HepG2 (cell line): ENCODE results near the gene PPP1R1B. TPM values are rescaled to one million over a fixed set of nuclear protein-coding genes. Genes with fewer than 3 reads are reported as not detected.

Experiments used
- BRD4 ChIP-seq: sonication (generic); formaldehyde crosslinking; IDR thresholded peaks from 2 replicates; pipeline ENCODE4 v1.4.0; 2020; ENCODE audit warnings: missing genetic modification reagents
- ETV6 ChIP-seq: sonication (generic); formaldehyde crosslinking; conservative IDR thresholded peaks from 2 replicates; pipeline ENCODE4 v1.4.0; 2020; ENCODE audit warnings: missing genetic modification reagents
- GABPB1 ChIP-seq: IDR thresholded peaks from 2 replicates; pipeline ENCODE4 v1.6.1; 2016; ENCODE audit warnings: mild to moderate bottlenecking, missing genetic modification reagents, moderate library complexity, missing compliant biosample characterization
- GLI4 ChIP-seq: sonication (generic); formaldehyde crosslinking; IDR thresholded peaks from 2 replicates; pipeline ENCODE4 v1.5.1; 2020; ENCODE audit warnings: missing genetic modification reagents, mild to moderate bottlenecking, moderate library complexity, borderline replicate concordance
- KAT8 ChIP-seq: IDR thresholded peaks from 2 replicates; pipeline ENCODE4 v1.6.1; 2016; ENCODE audit warnings: missing genetic modification reagents, missing compliant biosample characterization
- KDM5B ChIP-seq: sonication (generic); formaldehyde crosslinking; IDR thresholded peaks from 2 replicates; pipeline ENCODE4 v1.4.0; 2020; ENCODE audit warnings: missing genetic modification reagents, mild to moderate bottlenecking, borderline replicate concordance
- NCOR1 ChIP-seq: fragments of 200-600 bp; sonication (generic); IDR thresholded peaks from 2 replicates; pipeline ENCODE4 v1.7.0; 2017; ENCODE audit warnings: antibody characterized with exemption, low read length, borderline replicate concordance
- PRDM10 ChIP-seq: sonication (generic); formaldehyde crosslinking; IDR thresholded peaks from 2 replicates; pipeline ENCODE4 v1.4.0; 2020; ENCODE audit warnings: low read depth, missing genetic modification reagents
- RXRB ChIP-seq: IDR thresholded peaks from 2 replicates; pipeline ENCODE4 v1.6.1; 2016; ENCODE audit warnings: borderline replicate concordance, missing genetic modification reagents, missing compliant biosample characterization
- SIN3A ChIP-seq: IDR thresholded peaks from 2 replicates; pipeline ENCODE4 v1.6.1; 2011; ENCODE audit warnings: low read depth, mild to moderate bottlenecking, control low read depth, low read length, borderline replicate concordance
- SMARCC2 ChIP-seq: fragments of 450-650 bp; IDR thresholded peaks from 2 replicates; pipeline ENCODE4 v1.6.1; 2017; ENCODE audit warnings: antibody characterized with exemption, mild to moderate bottlenecking
- SP4 ChIP-seq: sonication (generic); formaldehyde crosslinking; IDR thresholded peaks from 2 replicates; pipeline ENCODE4 v1.8.1; 2023; ENCODE audit warnings: mild to moderate bottlenecking, missing genetic modification reagents
- TBX2 ChIP-seq: sonication (generic); formaldehyde crosslinking; IDR thresholded peaks from 2 replicates; pipeline ENCODE4 v1.5.0; 2020; ENCODE audit warnings: missing genetic modification reagents, mild to moderate bottlenecking, borderline replicate concordance
- ZNF629 ChIP-seq: sonication (generic); formaldehyde crosslinking; conservative IDR thresholded peaks from 2 replicates; pipeline ENCODE4 v1.5.0; 2020; ENCODE audit warnings: missing genetic modification reagents
- polyA plus RNA-seq, 8 experiments: library from polyadenylated mRNA; depleted of rRNA in 3 of 8; stranded (reverse) in 7 of 8; unstranded in 1 of 8; fragments of >200 nt; fragmentation: Illumina TruSeq in 4 of 8; extraction: Trizol in 4 of 8; gene quantifications; 2 replicates each; pipeline versions ENCODE4 v1.2.1 to v1.2.3, GENCODE V29; 2011 to 2016; ENCODE audit warnings: low read depth in 4 of 8, missing spikeins in 1 of 8, mixed read lengths in 1 of 8; ENCODE audit not compliant: insufficient read depth in 1 of 8
- total RNA-seq, 5 experiments: library from RNA; depleted of rRNA; stranded (reverse); fragments of >200 nt; fragmentation: Illumina TruSeq; extraction: Trizol; gene quantifications; 2 replicates each; pipeline ENCODE4 v1.2.3, GENCODE V29; 2016; ENCODE audit warnings: low read depth in 1 of 5
- TF ChIP-seq, protein P1 (sequence below): IDR thresholded peaks from 2 replicates; pipeline ENCODE4 v1.4.0; 2020; ENCODE audit warnings: mild to moderate bottlenecking, missing genetic modification reagents
- TF ChIP-seq, protein P2 (sequence below): sonication (generic); formaldehyde crosslinking; IDR thresholded peaks from 2 replicates; pipeline ENCODE4 v1.5.0; 2020; ENCODE audit warnings: missing genetic modification reagents
- TF ChIP-seq, protein P3 (sequence below): sonication (generic); formaldehyde crosslinking; IDR thresholded peaks from 2 replicates; pipeline ENCODE4 v1.8.1; 2023; ENCODE audit warnings: mild to moderate bottlenecking, missing genetic modification reagents

The PPP1R1B gene
- total and polyA plus RNA-seq, 2 of the 13 experiments (the other 11 are each of a cell fraction or from before 2014, with no cell fraction given): 0.08 TPM; not detected in 1

- TF ChIP-seq SMARCC2: no peak
- TF ChIP-seq GLI4 (CRISPR knock-in tag): 0 out of 2 replicates have a peak, but pooled peaks have one; percentile 41
- TF ChIP-seq SIN3A: peak; percentile 31; the same call in 1 of the 2 replicates
- TF ChIP-seq ZNF629 (CRISPR knock-in tag): peak; percentile 93
- TF ChIP-seq NCOR1: no peak
- TF ChIP-seq GABPB1 (CRISPR knock-in tag): peak; percentile 45; the same call in 1 of the 2 replicates
- no peak for TF ChIP-seq SP4 (CRISPR knock-in tag)
- 0 out of 2 replicates have a peak, but pooled peaks have one; percentile 21 for TF ChIP-seq TBX2 (CRISPR knock-in tag)
- TF ChIP-seq KAT8 (CRISPR knock-in tag): no peak
- TF ChIP-seq, protein P1, sequence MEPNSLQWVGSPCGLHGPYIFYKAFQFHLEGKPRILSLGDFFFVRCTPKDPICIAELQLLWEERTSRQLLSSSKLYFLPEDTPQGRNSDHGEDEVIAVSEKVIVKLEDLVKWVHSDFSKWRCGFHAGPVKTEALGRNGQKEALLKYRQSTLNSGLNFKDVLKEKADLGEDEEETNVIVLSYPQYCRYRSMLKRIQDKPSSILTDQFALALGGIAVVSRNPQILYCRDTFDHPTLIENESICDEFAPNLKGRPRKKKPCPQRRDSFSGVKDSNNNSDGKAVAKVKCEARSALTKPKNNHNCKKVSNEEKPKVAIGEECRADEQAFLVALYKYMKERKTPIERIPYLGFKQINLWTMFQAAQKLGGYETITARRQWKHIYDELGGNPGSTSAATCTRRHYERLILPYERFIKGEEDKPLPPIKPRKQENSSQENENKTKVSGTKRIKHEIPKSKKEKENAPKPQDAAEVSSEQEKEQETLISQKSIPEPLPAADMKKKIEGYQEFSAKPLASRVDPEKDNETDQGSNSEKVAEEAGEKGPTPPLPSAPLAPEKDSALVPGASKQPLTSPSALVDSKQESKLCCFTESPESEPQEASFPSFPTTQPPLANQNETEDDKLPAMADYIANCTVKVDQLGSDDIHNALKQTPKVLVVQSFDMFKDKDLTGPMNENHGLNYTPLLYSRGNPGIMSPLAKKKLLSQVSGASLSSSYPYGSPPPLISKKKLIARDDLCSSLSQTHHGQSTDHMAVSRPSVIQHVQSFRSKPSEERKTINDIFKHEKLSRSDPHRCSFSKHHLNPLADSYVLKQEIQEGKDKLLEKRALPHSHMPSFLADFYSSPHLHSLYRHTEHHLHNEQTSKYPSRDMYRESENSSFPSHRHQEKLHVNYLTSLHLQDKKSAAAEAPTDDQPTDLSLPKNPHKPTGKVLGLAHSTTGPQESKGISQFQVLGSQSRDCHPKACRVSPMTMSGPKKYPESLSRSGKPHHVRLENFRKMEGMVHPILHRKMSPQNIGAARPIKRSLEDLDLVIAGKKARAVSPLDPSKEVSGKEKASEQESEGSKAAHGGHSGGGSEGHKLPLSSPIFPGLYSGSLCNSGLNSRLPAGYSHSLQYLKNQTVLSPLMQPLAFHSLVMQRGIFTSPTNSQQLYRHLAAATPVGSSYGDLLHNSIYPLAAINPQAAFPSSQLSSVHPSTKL (CRISPR knock-in tag): no peak
- TF ChIP-seq, protein P2, sequence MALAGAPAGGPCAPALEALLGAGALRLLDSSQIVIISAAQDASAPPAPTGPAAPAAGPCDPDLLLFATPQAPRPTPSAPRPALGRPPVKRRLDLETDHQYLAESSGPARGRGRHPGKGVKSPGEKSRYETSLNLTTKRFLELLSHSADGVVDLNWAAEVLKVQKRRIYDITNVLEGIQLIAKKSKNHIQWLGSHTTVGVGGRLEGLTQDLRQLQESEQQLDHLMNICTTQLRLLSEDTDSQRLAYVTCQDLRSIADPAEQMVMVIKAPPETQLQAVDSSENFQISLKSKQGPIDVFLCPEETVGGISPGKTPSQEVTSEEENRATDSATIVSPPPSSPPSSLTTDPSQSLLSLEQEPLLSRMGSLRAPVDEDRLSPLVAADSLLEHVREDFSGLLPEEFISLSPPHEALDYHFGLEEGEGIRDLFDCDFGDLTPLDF (CRISPR knock-in tag): no peak
- no peak for TF ChIP-seq KDM5B (CRISPR knock-in tag)
- TF ChIP-seq BRD4 (CRISPR knock-in tag): no peak
- no peak for TF ChIP-seq PRDM10
- TF ChIP-seq, protein P3, sequence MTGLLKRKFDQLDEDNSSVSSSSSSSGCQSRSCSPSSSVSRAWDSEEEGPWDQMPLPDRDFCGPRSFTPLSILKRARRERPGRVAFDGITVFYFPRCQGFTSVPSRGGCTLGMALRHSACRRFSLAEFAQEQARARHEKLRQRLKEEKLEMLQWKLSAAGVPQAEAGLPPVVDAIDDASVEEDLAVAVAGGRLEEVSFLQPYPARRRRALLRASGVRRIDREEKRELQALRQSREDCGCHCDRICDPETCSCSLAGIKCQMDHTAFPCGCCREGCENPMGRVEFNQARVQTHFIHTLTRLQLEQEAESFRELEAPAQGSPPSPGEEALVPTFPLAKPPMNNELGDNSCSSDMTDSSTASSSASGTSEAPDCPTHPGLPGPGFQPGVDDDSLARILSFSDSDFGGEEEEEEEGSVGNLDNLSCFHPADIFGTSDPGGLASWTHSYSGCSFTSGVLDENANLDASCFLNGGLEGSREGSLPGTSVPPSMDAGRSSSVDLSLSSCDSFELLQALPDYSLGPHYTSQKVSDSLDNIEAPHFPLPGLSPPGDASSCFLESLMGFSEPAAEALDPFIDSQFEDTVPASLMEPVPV (CRISPR knock-in tag): 0 out of 2 replicates have a peak, but pooled peaks have one; percentile 25
- TF ChIP-seq ETV6: 0 out of 2 replicates have a peak, but pooled peaks have one; percentile 30
- 0 out of 2 replicates have a peak, but pooled peaks have one; percentile 31 for TF ChIP-seq RXRB
These were observed 37.2 kb downstream of the PPP1R1B start (continued) for GRCh38 chr17:39663688-39664580.
